Upper lobe of left lung (tissue), 4 donors: Measurements from ENCODE around the gene PVALB.

Experiments
- CTCF ChIP-seq, 6 experiments: fragments of 450-650 bp in 4 of 6; fragments of 200-600 bp in 2 of 6; sonication (generic) in 2 of 6; IDR thresholded peaks; one replicate each; pipeline ENCODE4 v1.5.1; 2016 to 2019; ENCODE audit warnings: antibody characterized with exemption in 6 of 6
- EP300 ChIP-seq, 4 donors: sonication (generic); formaldehyde crosslinking; IDR thresholded peaks; one replicate each; pipeline ENCODE4 v1.5.1; 2017; ENCODE audit warnings: antibody characterized with exemption in 4 of 4, control low read depth in 2 of 4
- POLR2A ChIP-seq, 4 donors: fragments of 450-650 bp; IDR thresholded peaks; one replicate each; pipeline ENCODE4 v1.5.1; 2016 to 2017; ENCODE audit warnings: antibody characterized with exemption in 4 of 4, mild to moderate bottlenecking in 2 of 4

- TF ChIP-seq CTCF (IDR thresholded peaks at IDR 0.05) (no peak), EP300 (IDR thresholded peaks at IDR 0.05) (no peak), POLR2A (IDR thresholded peaks at IDR 0.05) (no peak)
Observed at GRCh38 chr22:36790648-36791047, 26.2 kb downstream of the PVALB start.
